HG03039 (cell line): ENCODE data around the gene PXDN.

ENCODE experiments used
- ATAC-seq: cut with Tn5 transposase; IDR thresholded peaks from one replicate; pipeline ENCODE4 v1.9.1; 2021; ENCODE audit warnings: mild to moderate bottlenecking, moderate library complexity; ENCODE audit not compliant: unreplicated experiment

The PXDN gene

DNA sequence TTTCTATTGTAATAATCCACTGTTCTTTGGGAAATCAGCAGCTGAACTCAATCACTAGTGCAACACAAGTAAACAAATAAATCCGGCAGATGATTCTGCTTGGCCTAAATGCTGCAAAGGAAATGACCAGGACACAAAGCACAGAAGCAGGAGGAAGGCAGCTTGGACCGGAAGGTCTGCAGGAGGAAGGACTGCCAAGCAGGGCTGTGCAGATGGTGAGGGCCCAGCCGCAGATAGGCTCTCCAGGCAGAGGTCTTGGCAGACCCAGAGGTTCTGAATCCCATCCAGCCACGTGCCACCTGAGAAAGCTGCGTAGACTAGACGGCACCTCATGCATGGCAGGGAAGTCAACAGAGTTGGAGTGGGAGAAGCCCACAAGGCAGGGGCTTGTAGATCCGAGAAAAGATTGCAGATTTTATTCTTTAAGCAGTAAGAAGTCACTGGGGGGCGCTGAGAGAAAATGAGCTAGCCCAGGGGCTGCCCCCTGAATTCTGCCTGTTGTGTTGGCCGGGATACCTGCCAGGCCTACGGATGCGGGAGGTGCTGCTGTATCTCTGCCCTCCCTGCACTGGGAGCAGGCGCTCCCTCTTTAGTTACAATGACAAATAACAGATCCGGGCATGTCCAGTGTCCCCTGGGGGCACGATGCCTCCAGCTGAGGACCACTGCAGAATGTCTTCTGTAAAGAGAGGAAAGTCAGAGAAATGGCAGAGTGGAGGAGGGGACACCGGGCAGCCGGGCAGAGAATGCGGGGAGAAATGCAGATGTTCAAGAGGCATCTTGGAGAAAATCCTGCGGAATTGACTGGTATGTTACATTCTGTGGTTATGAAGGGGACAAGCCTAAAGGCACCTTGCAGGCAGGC is 153.5 kb downstream of the PXDN start:
- ATAC-seq = no peak

DNA sequence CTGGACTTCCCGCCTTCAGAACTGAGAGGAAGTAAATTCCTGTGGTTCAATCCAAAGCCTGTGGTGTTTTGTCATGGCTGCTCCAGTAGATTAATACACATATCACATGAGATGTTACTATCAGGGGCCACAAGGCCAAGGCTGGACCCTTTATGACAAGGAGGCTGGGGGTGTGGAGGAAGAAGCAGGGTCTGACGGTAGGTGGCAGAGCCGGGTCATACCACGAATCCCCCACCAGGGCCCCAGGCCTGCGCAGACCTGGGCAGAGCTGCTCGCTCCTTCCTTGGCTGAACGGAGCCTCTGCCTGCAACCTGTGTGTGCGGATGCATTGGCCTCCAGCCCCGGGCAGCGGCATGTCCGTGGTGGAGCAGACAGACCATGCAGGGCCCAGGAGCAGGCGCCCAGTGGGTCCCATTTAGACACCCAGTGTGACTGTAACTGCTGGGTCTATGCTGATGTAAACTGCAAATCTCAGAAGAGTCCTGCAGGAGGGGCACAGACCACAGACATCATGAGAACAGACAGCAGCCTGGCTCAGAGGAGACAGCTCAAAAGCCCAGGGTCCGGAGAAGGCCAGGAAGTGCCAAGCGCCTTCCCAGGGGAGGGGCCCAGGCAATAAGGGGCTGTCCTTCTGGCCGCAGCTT is 155.2 kb downstream of the PXDN start:
- no peak for ATAC-seq

DNA sequence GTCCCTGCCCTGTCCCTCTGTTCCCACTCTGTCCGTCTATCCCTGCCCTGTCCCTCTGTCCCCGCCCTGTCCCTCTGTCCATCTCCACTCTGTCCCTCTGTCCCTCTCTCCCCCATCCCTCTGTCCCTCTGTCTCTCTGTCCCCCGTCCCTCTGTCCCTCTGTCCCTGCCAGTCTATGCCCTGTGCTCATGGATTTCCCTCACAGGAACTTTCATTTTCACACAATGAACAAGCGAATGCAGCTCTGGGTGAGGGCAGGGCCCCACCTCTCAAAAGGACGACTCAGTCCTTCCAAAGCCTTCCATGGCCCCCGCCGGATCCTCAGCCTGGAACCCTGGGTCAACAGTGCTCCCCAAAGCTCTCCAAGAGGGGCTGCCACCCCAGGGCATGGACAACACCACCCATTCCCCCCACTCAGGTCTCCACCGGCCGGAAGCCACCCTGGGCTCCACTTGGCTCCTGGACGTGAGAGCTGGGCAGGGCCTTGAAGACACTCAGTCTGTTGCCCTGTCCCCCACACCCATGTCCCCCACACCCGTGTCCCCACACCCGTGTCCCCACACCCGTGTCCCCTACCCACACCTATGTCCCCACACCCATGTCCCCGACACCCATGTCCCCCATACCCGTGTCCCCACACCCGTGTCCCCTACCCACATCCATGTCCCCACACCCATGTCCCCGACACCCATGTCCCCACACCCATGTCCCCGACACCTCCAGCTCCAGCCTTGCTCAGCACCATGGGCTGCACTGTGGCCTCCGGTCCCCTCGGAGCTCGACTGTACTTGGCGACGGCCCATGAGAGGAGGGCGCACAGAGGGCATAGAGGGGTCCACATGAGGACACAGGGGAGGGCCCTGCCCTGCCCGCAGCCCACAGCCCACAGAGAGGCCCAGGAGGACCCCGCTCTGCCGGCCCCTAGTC is 156.0 kb downstream of the PXDN start:
- ATAC-seq = no peak

- no peak for ATAC-seq
Measured at GRCh38 chr2:1586923-1587840, 157.1 kb downstream of the PXDN start.

- no peak for ATAC-seq
Measured at GRCh38 chr2:1586251-1586922, 157.9 kb downstream of the PXDN start.

DNA sequence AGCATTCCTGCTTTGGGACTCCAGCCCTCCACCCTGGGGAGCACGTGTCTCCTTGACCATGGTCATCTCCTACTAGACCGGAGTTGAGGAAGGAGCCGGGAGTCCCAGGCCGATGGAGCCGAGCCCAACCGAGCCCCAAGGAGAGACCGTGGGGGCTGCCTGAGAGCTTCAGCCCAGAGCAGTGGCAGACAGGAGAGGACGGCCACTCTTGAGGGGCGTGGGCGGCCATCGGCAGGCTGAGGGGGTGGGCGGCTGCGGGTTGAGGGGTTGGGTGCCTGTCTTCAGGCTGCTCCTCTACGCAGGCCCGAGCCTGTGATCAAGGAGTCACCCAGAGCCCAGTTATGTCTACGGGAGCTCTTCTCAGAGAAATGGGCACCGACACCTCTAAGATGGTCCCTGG is 158.7 kb downstream of the PXDN start:
- ATAC-seq = no peak

DNA sequence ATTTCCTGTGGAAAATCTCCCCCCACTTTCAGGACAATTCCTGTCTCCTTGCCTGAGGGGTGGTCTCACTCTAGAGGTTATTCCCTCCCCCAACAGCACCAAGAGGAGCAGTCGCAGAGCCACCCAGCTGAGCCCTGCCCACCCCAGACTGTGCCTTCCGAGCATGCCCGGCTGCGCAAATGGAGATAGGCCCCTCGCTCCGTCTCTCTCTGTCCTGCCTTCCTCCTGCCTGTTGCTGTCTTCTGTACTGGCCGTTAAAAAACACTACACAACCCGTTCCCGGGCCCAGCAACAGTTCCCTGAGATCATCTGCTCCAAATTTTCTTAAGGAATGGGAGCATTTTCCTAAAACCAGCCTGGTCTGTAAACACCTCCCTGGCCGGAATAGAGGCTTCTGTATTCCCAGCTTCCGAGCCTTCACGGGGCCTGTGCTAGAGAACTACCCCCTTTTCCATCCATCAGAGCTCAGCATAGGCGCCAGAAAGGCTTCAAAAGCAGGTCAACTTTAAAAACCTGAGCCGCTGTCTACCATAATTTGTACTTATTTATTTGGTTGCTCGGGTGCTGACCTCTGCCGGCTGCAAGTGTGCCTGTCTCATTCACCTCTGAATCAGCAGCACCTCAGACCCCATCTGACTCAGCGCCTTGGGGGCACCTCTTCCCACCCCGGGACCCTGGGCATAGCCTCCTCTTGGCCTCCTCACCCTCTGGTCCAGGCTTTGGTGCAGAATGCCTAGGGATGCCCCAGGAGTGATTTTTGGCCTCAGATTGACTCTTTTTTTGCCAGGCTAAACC is 159.4 kb downstream of the PXDN start:
- ATAC-seq = no peak

DNA sequence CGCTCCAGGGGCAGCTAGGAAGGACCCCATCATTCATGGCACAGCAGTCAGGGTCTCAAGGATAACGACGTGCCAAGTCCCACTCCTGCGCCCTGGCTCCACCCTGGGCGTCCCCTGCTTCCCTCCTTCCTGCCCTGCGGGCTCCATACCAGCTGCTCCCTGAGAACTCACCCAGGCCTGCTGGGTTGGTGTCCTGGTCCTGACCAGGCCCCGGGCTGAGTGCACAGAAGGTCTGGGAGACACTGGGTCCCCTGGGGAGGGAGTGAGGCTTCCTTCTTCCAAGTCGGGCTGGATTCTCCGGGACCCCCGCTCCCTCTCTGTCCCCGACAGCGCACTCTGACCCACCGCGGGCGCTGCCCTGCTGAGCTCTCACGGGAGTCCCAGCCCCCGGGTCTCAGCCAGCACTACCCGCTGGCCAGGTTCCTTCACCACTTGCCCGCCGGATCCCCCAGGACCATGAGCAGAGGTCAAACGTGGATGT is 160.2 kb downstream of the PXDN start:
- no peak for ATAC-seq

DNA sequence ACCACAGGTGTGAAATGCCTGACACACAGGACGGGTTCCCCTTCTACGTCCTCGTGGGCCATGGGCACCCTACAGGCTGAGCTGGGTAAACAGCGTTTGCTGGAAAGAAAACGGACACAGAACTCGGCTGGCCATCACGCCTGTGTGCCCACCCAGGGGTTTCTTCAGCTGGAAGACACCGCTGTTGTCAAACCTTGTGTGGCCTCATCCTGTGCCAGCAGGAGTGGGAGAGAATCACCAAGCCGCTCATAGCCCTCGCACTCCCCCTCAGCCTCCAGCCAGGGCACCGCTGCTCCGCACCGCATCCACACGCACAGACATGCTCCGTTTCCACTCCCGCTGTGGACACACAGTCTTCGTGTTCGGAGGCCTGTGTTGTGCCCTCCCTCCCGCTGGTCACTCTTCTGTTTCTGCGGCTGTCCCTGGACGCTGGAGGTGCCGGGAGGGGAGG is 161.4 kb downstream of the PXDN start:
- no peak for ATAC-seq

DNA sequence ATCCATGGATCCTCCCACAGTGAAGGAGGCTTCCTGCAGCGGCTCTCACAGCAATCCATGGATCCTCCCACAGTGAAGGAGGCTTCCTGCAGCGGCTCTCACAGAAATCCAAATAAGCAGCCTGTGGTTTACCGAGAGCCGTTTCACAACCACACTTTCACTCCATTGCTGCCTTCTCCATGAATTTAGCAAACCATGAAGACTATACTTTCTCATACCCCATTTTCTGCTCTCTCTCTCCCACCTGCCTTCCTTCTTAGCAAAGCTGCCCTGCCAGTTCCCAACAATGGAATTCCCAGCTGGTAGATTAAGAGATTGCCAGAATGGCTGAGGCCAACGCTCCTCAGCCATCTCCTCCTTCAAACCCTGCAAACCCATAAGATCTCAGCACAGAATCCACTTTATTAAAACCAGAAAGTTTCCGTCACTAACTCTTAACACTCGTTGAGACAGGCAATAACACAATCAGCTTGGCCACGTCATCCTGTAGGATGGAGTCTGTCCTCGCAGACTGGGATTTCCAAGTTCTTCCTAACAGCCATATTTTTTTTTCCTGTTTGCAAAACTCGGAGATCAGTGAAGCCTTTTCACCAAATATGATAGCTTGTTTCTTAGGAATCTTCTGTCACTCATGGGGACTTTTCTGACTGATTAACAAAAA is 162.2 kb downstream of the PXDN start:
- no peak for ATAC-seq
